Neural cell (in vitro differentiated cells): ENCODE measurements around the gene NOG. TPM values are rescaled to one million over a fixed set of nuclear protein-coding genes. Genes with fewer than 3 reads are reported as not detected.

ENCODE experiments used
- H2AFZ ChIP-seq: fragments of 200-600, 300-800 bp; sonication (generic), shearing (Covaris generic); 2 replicates; pipeline ENCODE4 v1.6.0; 2014; ENCODE audit warnings: low read depth, mild to moderate bottlenecking, antibody characterized with exemption, low read length, moderate library complexity
- H3F3A ChIP-seq: fragments of 200-600 bp; shearing (Covaris generic); 2 replicates; pipeline ENCODE4 v1.6.1; 2016; ENCODE audit warnings: mild to moderate bottlenecking, moderate library complexity, mixed read lengths, antibody characterized with exemption, low read length; ENCODE audit not compliant: insufficient read depth, poor library complexity, severe bottlenecking
- H3K27ac ChIP-seq: fragments of 200-600, 300-800 bp; sonication (generic), shearing (Covaris generic); 2 replicates; pipeline ENCODE4 v1.5.1; 2014; ENCODE audit warnings: mild to moderate bottlenecking, low read length, moderate library complexity
- H3K27me3 ChIP-seq: fragments of 300-800, 200-600 bp; sonication (generic), shearing (Covaris generic); 2 replicates; pipeline ENCODE4 v1.6.0; 2014; ENCODE audit warnings: mild to moderate bottlenecking, low read depth, low read length, moderate library complexity; ENCODE audit not compliant: insufficient read depth
- H3K36me3 ChIP-seq: fragments of 300-800, 200-600 bp; sonication (generic), shearing (Covaris generic); 2 replicates; pipeline ENCODE4 v1.5.1; 2014; ENCODE audit warnings: mild to moderate bottlenecking, antibody characterized with exemption, low read length, moderate library complexity; ENCODE audit not compliant: insufficient read depth
- H3K4me2 ChIP-seq: fragments of 300-800, 200-600 bp; sonication (generic), shearing (Covaris generic); 2 replicates; pipeline ENCODE4 v1.6.0; 2014; ENCODE audit warnings: mild to moderate bottlenecking, low read length
- H3K4me3 ChIP-seq: fragments of 300-800, 200-600 bp; sonication (generic), shearing (Covaris generic); 2 replicates; pipeline ENCODE4 v1.5.1; 2014; ENCODE audit warnings: mild to moderate bottlenecking, low read length, moderate library complexity
- H3K79me2 ChIP-seq: fragments of 200-600 bp; shearing (Covaris generic); replicated peaks from 2 replicates; pipeline ENCODE4 v1.6.0; 2014; ENCODE audit warnings: mild to moderate bottlenecking, low read length, moderate library complexity; ENCODE audit not compliant: insufficient read depth
- H3K9ac ChIP-seq: fragments of 300-800, 200-600 bp; sonication (generic), shearing (Covaris generic); 2 replicates; pipeline ENCODE4 v1.6.1; 2016; ENCODE audit warnings: mild to moderate bottlenecking, low read length, mixed read lengths
- H3K9me2 ChIP-seq: fragments of 200-600 bp; shearing (Covaris generic); 2 replicates; pipeline ENCODE4 v1.6.1; 2016; ENCODE audit warnings: mild to moderate bottlenecking, low read length, mixed read lengths; ENCODE audit not compliant: insufficient read depth
- H3K9me3 ChIP-seq: fragments of 200-600, 300-800 bp; sonication (generic), shearing (Covaris generic); 2 replicates; pipeline ENCODE4 v1.6.1; 2016; ENCODE audit warnings: mild to moderate bottlenecking, mixed run types, low read length, moderate library complexity, mixed read lengths
- H4K20me1 ChIP-seq: fragments of 200-600 bp; shearing (Covaris generic); 2 replicates; pipeline ENCODE4 v1.6.1; 2016; ENCODE audit warnings: mild to moderate bottlenecking, mixed run types; ENCODE audit not compliant: insufficient read depth
- EP300 ChIP-seq: fragments of 450-650 bp; conservative IDR thresholded peaks from 2 replicates; pipeline ENCODE4 v1.6.1; 2014; ENCODE audit warnings: antibody characterized with exemption, mild to moderate bottlenecking, moderate library complexity; ENCODE audit not compliant: poor library complexity, severe bottlenecking
- EZH2 ChIP-seq: fragments of 200-600, 300-800 bp; shearing (Covaris generic), sonication (generic); IDR thresholded peaks from 2 replicates; pipeline ENCODE4 v1.6.1; 2014; ENCODE audit warnings: antibody characterized with exemption, low read length, borderline replicate concordance, mild to moderate bottlenecking; ENCODE audit not compliant: insufficient read depth, poor library complexity, severe bottlenecking
- MXI1 ChIP-seq: fragments of 450-650 bp; conservative IDR thresholded peaks from 2 replicates; pipeline ENCODE4 v1.6.1; 2014; ENCODE audit warnings: antibody characterized with exemption, mild to moderate bottlenecking; ENCODE audit not compliant: poor library complexity, severe bottlenecking
- POLR2AphosphoS5 ChIP-seq: IDR thresholded peaks from 2 replicates; pipeline ENCODE4 v1.6.1; 2012
- RAD21 ChIP-seq: fragments of 450-650 bp; conservative IDR thresholded peaks from 2 replicates; pipeline ENCODE4 v1.6.1; 2014; ENCODE audit warnings: antibody characterized with exemption, mild to moderate bottlenecking, moderate library complexity
- SMC3 ChIP-seq: fragments of 450-650 bp; conservative IDR thresholded peaks from 2 replicates; pipeline ENCODE4 v1.6.1; 2014; ENCODE audit warnings: antibody characterized with exemption, mild to moderate bottlenecking, moderate library complexity; ENCODE audit not compliant: poor library complexity
- TAF1 ChIP-seq: IDR thresholded peaks from 2 replicates; pipeline ENCODE4 v1.6.1; 2012; ENCODE audit warnings: low read depth
- polyA plus RNA-seq: library from polyadenylated mRNA; depleted of rRNA; stranded (reverse); fragments of >200 nt; gene quantifications from 2 replicates; pipeline ENCODE4 v1.2.3, GENCODE V29; 2014
- TF ChIP-seq, protein P1 (sequence below): IDR thresholded peaks from 2 replicates; pipeline ENCODE4 v1.6.1; 2012; ENCODE audit warnings: borderline replicate concordance
- TF ChIP-seq, protein P2 (sequence below): fragments of 450-650 bp; IDR thresholded peaks from 2 replicates; pipeline ENCODE4 v1.5.1; 2014; ENCODE audit warnings: antibody characterized with exemption, mild to moderate bottlenecking, moderate library complexity; ENCODE audit not compliant: poor library complexity, severe bottlenecking

Gene NOG
- polyA plus RNA-seq, 1 donor from 2014 or later = 0.82 TPM

DNA sequence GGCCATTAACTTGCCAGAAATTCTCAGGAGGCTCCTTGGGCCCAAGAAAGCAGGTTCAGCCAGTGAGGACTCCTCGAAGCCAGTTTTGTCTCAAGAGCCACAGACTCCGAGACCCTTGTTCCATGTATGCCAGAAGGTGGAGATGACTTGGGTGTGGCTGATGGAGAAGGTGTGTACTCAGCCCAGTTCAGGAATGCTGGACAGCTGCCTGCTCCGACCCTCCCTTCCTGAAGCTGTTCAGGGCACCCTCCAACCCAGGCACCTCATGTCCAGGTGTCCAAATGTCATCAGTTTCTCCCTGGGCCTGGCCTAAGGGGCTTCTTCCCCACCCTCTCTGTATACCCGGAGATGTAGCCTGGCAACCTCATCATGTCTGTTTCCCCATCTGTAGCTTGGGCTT is 40.2 kb downstream of the NOG start:
- H3K9ac ChIP-seq = no peak overlapping the region
- no peaks in the 10 kb centered on the region for H3K9me3 ChIP-seq
- TF ChIP-seq EZH2 (no peak), SMC3 (no peak), EP300 (no peak)
- H3K27ac ChIP-seq = no peak overlapping the region
- H3K4me3 ChIP-seq = no peak overlapping the region
- no peaks in the 10 kb centered on the region for H3K9me2 ChIP-seq
- no peaks in the 10 kb centered on the region for H3K79me2 ChIP-seq
- no peaks in the 10 kb centered on the region for H3K27me3 ChIP-seq
- H3K36me3 ChIP-seq = no peaks in the 10 kb centered on the region
- H3K4me2 ChIP-seq = no peak overlapping the region
- H4K20me1 ChIP-seq = no peaks in the 10 kb centered on the region
- H3F3A ChIP-seq = no peaks in the 10 kb centered on the region
- H2AFZ ChIP-seq = no peak overlapping the region

DNA sequence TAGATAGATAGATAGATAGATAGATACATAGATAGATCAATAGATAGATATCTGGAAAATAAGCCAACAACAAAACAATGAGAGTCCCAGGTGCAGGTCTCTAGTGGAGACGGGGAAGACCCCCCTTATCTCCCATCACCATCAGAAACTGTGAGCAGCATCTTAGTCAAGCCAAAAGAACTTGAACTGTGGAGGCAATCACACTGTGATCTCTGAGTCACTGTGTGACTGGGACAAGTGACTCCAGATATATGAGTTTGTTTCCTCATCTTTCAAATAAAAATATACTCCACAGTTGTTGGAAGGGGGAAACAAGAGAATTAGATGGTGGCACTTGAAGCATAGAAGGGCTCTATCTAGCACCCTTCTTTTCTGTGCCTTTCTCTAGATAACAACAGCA is 42.1 kb downstream of the NOG start:
- H2AFZ ChIP-seq = no peak overlapping the region
- no peaks in the 10 kb centered on the region for H3K27me3 ChIP-seq
- no peaks in the 10 kb centered on the region for H3K36me3 ChIP-seq
- no peak overlapping the region for H3K9ac ChIP-seq
- TF ChIP-seq POLR2AphosphoS5 (no peak), RAD21 (no peak), EZH2 (no peak), MXI1 (no peak), SMC3 (no peak)
- TF ChIP-seq, protein P1, sequence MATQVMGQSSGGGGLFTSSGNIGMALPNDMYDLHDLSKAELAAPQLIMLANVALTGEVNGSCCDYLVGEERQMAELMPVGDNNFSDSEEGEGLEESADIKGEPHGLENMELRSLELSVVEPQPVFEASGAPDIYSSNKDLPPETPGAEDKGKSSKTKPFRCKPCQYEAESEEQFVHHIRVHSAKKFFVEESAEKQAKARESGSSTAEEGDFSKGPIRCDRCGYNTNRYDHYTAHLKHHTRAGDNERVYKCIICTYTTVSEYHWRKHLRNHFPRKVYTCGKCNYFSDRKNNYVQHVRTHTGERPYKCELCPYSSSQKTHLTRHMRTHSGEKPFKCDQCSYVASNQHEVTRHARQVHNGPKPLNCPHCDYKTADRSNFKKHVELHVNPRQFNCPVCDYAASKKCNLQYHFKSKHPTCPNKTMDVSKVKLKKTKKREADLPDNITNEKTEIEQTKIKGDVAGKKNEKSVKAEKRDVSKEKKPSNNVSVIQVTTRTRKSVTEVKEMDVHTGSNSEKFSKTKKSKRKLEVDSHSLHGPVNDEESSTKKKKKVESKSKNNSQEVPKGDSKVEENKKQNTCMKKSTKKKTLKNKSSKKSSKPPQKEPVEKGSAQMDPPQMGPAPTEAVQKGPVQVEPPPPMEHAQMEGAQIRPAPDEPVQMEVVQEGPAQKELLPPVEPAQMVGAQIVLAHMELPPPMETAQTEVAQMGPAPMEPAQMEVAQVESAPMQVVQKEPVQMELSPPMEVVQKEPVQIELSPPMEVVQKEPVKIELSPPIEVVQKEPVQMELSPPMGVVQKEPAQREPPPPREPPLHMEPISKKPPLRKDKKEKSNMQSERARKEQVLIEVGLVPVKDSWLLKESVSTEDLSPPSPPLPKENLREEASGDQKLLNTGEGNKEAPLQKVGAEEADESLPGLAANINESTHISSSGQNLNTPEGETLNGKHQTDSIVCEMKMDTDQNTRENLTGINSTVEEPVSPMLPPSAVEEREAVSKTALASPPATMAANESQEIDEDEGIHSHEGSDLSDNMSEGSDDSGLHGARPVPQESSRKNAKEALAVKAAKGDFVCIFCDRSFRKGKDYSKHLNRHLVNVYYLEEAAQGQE = no peak
- H3K9me3 ChIP-seq = no peaks in the 10 kb centered on the region
- H3K79me2 ChIP-seq = no peaks in the 10 kb centered on the region
- no peaks in the 10 kb centered on the region for H3K9me2 ChIP-seq
- H4K20me1 ChIP-seq = no peaks in the 10 kb centered on the region
- no peak overlapping the region for H3K4me3 ChIP-seq
- no peak overlapping the region for H3K4me2 ChIP-seq
- H3F3A ChIP-seq = no peaks in the 10 kb centered on the region
- H3K27ac ChIP-seq = no peak overlapping the region

DNA sequence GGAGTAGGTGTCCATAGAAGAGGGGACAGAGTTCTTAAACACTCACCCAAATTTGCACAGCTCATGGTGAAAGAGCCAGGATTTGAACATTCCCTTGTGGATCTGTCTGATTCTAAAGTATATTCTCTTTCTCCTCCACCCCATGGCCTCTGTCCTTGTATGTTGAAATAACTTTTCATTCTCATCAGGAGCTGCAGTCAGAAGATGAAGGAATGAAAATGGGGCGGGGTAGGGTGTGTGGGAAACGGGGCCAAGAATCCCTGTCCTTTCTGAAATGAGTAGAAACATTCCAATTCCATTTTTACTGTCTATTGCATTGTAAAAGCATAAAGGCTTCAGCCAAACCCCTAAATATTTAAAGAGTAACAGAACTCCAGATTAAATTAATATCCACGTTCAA is 42.8 kb downstream of the NOG start:
- H3K27ac ChIP-seq = no peak overlapping the region
- H3K79me2 ChIP-seq = no peaks in the 10 kb centered on the region
- H3K4me2 ChIP-seq = no peak overlapping the region
- no peaks in the 10 kb centered on the region for H3F3A ChIP-seq
- no peaks in the 10 kb centered on the region for H3K27me3 ChIP-seq
- TF ChIP-seq EZH2 = no peak
- TF ChIP-seq POLR2AphosphoS5 = no peak
- no peak for TF ChIP-seq RAD21
- TF ChIP-seq, protein P2, sequence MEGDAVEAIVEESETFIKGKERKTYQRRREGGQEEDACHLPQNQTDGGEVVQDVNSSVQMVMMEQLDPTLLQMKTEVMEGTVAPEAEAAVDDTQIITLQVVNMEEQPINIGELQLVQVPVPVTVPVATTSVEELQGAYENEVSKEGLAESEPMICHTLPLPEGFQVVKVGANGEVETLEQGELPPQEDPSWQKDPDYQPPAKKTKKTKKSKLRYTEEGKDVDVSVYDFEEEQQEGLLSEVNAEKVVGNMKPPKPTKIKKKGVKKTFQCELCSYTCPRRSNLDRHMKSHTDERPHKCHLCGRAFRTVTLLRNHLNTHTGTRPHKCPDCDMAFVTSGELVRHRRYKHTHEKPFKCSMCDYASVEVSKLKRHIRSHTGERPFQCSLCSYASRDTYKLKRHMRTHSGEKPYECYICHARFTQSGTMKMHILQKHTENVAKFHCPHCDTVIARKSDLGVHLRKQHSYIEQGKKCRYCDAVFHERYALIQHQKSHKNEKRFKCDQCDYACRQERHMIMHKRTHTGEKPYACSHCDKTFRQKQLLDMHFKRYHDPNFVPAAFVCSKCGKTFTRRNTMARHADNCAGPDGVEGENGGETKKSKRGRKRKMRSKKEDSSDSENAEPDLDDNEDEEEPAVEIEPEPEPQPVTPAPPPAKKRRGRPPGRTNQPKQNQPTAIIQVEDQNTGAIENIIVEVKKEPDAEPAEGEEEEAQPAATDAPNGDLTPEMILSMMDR = no peak
- TF ChIP-seq SMC3 = no peak
- no peak for TF ChIP-seq EP300
- no peak for TF ChIP-seq TAF1
- no peak for TF ChIP-seq MXI1
- H2AFZ ChIP-seq = no peak overlapping the region
- no peak overlapping the region for H3K4me3 ChIP-seq
- H3K9me3 ChIP-seq = no peaks in the 10 kb centered on the region
- H3K9me2 ChIP-seq = no peaks in the 10 kb centered on the region
- no peak overlapping the region for H3K9ac ChIP-seq
- no peaks in the 10 kb centered on the region for H3K36me3 ChIP-seq
- no peaks in the 10 kb centered on the region for H4K20me1 ChIP-seq
